ENCODE data around the gene KAT6B. TPM values are rescaled to one million over a fixed set of nuclear protein-coding genes. Genes with fewer than 3 reads are reported as not detected.
A peak's percentile ranks its signal among the peaks of the same experiment; 100 is the strongest.

KAT6B gene
- total and polyA plus RNA-seq, 7 donors: 2.1 to 21.3 (median 16.9) TPM

DNA sequence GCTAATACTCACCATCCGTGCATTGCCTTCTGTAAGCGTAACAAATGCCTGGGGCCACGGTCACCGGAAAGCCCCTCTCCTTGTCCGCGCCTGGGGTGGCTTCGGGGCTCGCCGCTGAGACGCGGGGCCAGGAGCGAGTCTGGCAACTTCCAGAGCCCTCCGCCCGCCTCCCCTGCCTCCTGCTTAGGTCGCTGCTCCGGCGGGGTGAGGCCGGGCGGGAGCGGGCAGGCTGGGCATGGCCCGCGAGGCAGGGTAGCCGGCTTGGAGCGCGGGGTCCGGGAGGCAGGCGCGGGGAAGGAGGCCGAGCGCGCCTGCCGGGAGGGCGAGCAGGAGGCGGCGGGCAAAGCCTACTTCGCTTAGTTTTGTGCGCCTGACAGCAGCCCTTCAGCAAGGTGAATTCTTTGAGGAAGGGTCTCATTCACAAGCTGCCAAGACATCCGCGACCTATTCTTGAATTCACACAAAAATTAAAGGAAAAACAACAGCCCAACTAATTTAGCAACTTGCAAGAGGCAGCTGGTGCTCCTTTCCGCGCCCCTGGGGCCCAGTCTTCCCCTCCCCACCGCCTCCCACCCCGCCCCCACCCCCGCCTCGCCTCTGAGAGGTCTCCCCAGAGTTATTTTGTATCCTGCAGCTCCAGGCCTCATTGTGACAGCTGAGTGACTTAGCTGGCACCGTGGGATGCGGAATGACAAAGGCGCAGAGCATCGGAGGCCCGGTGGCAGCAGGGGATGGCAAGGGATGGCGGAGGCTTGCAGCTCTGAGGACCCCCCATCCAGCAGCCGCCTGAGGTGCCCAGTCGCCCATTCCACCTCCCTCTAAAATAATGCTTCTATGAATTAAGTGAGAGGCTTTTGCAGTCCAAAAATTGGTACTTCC is 12.8 kb upstream of the KAT6B start:
- Histone ChIP-seq H3K27ac (no peak overlapping the region), H3K27me3 (ENCODE audit: insufficient read depth in 3 of 3, low read length in 2 of 3) (peaks cover 0 to 3% (median 0%) of the 10 kb centered on the region in 3 donors), H3K9me3 (no peaks in the 10 kb centered on the region), H3K36me3 (ENCODE audit: insufficient read depth in 1 of 2, low read depth in 1 of 2) (no peaks in the 10 kb centered on the region), H3K4me3 (no peak overlapping the region), H3K4me1 (no peaks in the 10 kb centered on the region)
- no peak for ATAC-seq
- intact Hi-C loops (cut with DNase I): no loop called here
- no peak for DNase-seq
- WGBS, 3 donors: 39 to 45% (median 42%) methylated on average over 49 to 53 of the region's 53 CpGs
- TF ChIP-seq, protein P1, sequence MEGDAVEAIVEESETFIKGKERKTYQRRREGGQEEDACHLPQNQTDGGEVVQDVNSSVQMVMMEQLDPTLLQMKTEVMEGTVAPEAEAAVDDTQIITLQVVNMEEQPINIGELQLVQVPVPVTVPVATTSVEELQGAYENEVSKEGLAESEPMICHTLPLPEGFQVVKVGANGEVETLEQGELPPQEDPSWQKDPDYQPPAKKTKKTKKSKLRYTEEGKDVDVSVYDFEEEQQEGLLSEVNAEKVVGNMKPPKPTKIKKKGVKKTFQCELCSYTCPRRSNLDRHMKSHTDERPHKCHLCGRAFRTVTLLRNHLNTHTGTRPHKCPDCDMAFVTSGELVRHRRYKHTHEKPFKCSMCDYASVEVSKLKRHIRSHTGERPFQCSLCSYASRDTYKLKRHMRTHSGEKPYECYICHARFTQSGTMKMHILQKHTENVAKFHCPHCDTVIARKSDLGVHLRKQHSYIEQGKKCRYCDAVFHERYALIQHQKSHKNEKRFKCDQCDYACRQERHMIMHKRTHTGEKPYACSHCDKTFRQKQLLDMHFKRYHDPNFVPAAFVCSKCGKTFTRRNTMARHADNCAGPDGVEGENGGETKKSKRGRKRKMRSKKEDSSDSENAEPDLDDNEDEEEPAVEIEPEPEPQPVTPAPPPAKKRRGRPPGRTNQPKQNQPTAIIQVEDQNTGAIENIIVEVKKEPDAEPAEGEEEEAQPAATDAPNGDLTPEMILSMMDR (IDR thresholded peaks at IDR 0.05): no peak

DNA sequence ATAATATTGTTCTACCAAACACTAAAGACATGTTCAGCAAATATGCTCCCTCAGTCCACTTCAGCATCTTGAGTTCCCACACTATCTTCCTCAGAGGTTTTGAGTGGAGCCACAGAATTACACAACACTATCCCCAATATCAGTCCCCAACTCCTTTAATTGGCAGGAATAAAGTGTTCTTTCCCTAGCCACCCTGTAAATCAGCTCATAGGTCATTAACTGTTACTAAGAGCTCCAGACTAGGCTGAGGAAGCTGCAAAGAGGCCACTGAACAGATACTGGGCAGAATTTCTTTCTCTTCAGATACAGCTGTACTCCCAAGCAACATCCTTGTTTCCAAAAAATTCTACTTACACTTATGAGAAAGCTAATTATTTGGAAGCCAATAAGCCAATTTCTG is 11.6 kb upstream of the KAT6B start:
- no peak for ATAC-seq
- intact Hi-C loops (cut with DNase I): no loop called here
- no peaks in the 10 kb centered on the region for H3K36me3 ChIP-seq (ENCODE audit: insufficient read depth in 1 of 2, low read depth in 1 of 2)
- peaks cover 0 to 3% (median 0%) of the 10 kb centered on the region in 3 donors for H3K27me3 ChIP-seq (ENCODE audit: insufficient read depth in 3 of 3, low read length in 2 of 3)
- H3K27ac ChIP-seq: no peak overlapping the region
- TF ChIP-seq, protein P1 (IDR thresholded peaks at IDR 0.05): no peak
- H3K4me1 ChIP-seq: no peaks in the 10 kb centered on the region
- no peak for DNase-seq
- H3K9me3 ChIP-seq: no peaks in the 10 kb centered on the region
- H3K4me3 ChIP-seq: no peak overlapping the region

DNA sequence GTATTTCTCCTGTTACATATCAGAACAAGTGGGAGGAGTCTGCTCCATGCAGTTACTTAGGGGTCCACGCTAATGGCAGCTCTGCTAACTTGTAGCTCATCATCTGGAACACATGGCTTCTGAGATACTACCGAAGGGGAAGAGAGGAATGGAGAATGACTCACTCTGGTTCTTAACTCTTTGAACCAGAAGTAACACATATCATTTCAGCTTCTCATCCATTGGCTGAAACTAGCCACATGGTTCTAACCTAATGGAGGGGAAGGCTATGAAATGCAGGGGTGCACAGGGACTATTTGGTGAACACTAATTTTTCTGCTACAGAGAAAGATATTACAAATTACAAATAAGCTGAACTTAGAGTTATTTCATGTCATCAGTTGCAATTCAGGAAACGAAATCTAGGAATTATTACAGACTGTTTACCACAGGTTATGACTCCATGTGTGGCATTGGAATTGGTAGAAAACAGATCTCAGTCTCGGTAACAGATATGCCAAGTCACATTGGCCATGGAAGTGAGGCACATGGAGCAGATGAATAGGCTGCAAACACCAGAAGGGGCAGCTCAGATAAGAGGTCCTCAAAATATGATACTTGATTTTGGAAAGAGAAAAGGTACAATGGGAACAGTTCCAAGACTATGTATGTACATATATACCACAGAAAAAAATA is 9.4 kb upstream of the KAT6B start:
- TF ChIP-seq, protein P1 (IDR thresholded peaks at IDR 0.05): no peak
- H3K4me3 ChIP-seq: no peak overlapping the region
- H3K27me3 ChIP-seq (ENCODE audit: insufficient read depth in 3 of 3, low read length in 2 of 3): peaks cover 0 to 3% (median 0%) of the 10 kb centered on the region in 3 donors
- no peaks in the 10 kb centered on the region for H3K9me3 ChIP-seq
- peaks cover 7% of the 10 kb centered on the region for H3K4me1 ChIP-seq
- no peak overlapping the region for H3K27ac ChIP-seq
- ATAC-seq (no peak), DNase-seq (no peak)
- 83 to 89% (median 86%) methylated on average over 4 of the region's 4 CpGs for WGBS, 3 donors
- no peaks in the 10 kb centered on the region for H3K36me3 ChIP-seq (ENCODE audit: insufficient read depth in 1 of 2, low read depth in 1 of 2)
- intact Hi-C loops (cut with DNase I): no loop called here

DNA sequence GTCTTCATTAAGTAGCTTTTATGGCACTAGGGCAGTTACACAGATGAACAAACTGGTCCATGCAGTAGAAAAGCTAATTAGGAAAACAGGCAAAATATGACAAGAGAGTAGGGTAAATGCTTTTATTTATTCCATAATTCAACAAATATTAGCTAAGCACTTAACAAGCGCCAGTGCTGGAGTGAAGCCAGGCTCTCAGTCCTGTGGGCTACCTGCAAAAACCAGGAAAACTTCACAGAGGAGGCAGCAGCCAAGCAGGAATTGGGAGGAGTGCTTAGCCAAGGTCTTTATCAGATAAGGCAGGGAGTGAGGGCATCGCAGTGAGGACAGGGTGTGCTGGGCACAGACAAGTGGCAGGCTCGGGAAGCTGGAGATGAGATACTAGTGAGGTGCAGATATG is 4.9 kb upstream of the KAT6B start:
- DNase-seq (no peak), ATAC-seq (no peak)
- Histone ChIP-seq H3K36me3 (ENCODE audit: insufficient read depth in 1 of 2, low read depth in 1 of 2) (no peaks in the 10 kb centered on the region), H3K4me3 (no peak overlapping the region), H3K4me1 (peaks cover 33% of the 10 kb centered on the region), H3K27me3 (ENCODE audit: insufficient read depth in 3 of 3, low read length in 2 of 3) (no peaks in the 10 kb centered on the region), H3K9me3 (no peaks in the 10 kb centered on the region), H3K27ac (peak overlapping the region; percentile 88)
- intact Hi-C loops (cut with DNase I): loop anchor here in 1 of 2 donors (5.0 to 10.0 kb wide), 2 partner anchors 286 to 413 kb away; partner anchors contain the start of gene COMTD1
- TF ChIP-seq, protein P1 (IDR thresholded peaks at IDR 0.05): no peak
- WGBS, 3 donors: 41 to 75% (median 53%) methylated on average over 3 of the region's 3 CpGs
